Adrenal gland (tissue), 5 donors: ENCODE data around the gene ASAP2.

Experiments used
- CTCF ChIP-seq, 6 experiments: fragments of 450-650 bp in 4 of 6; fragments of 200-600 bp in 2 of 6; sonication (generic) in 1 of 6; IDR thresholded peaks; 1 replicate in 5 of 6; 2 replicates in 1 of 6; pipeline versions ENCODE4 v1.5.1 to v1.8.0; 2016 to 2021; ENCODE audit warnings: antibody characterized with exemption in 6 of 6, mild to moderate bottlenecking in 2 of 6, moderate library complexity in 1 of 6
- POLR2A ChIP-seq, 2 donors: fragments of 450-650 bp; IDR thresholded peaks; one replicate each; pipeline ENCODE4 v1.6.1; 2017; ENCODE audit warnings: antibody characterized with exemption in 2 of 2, mild to moderate bottlenecking in 2 of 2, moderate library complexity in 1 of 2
- donor health status: DM: no; HTN: no; CAD: no.

DNA sequence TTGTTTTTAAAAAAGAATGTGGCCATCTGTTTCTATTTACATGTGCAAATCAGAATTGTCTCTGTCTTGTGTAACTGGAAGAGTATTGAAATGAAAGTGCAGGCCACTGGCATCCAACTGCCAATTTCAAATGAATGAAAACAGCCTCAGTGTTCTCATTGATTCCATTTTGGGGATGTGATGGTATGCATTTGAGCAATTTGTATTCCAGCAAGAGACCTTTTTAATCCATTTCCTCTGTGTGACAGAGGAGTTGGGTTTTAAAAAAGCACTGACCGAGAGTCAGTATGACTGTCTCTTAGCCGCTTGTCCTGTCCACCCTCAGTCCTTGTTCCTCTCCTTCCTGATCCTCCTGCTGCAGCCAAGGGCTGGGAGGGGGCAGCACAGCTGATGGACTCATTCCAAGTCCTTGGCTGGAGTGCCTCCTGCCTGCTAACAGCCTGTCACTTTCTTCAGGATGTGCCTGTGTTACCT, 50.0 kb downstream of the ASAP2 start:
- TF ChIP-seq CTCF (IDR thresholded peaks at IDR 0.05) (no peak), POLR2A (IDR thresholded peaks at IDR 0.05) (no peak)
